Gastrocnemius medialis (tissue), 4 donors: ENCODE data around the gene ERICH6.

Experiments used
- CTCF ChIP-seq, 5 experiments: fragments of 450-650 bp in 3 of 5; fragments of 200-600 bp in 2 of 5; sonication (generic) in 2 of 5; IDR thresholded peaks in 4 of 5; conservative IDR thresholded peaks in 1 of 5; 1 replicate in 4 of 5; 2 replicates in 1 of 5; pipeline ENCODE4 v1.5.1; 2016 to 2019; ENCODE audit warnings: antibody characterized with exemption in 5 of 5, mild to moderate bottlenecking in 3 of 5, moderate library complexity in 3 of 5
- POLR2A ChIP-seq, 2 donors: fragments of 450-650 bp; IDR thresholded peaks; one replicate each; pipeline ENCODE4 v1.6.1; 2017; ENCODE audit warnings: antibody characterized with exemption in 2 of 2, mild to moderate bottlenecking in 2 of 2, moderate library complexity in 2 of 2

GRCh38 chr3:150663461-150663860 is 40.3 kb downstream of the ERICH6 start:
- no peak for TF ChIP-seq POLR2A (IDR thresholded peaks at IDR 0.05)
- no peak for TF ChIP-seq CTCF (IDR thresholded peaks at IDR 0.05 in 4 of 5, conservative IDR thresholded peaks at IDR 0.05 in 1 of 5)
